CD8-positive, alpha-beta T cell (primary cell): ENCODE results near the gene INCA1. TPM values are rescaled to one million over a fixed set of nuclear protein-coding genes. Genes with fewer than 3 reads are reported as not detected.

ENCODE experiments used
- microRNA-seq: library from miRNA; unstranded; fragments of <30 nt; microRNA quantifications from one replicate; pipeline ENCODE4 v1.2.0, GENCODE V29; 2022; ENCODE audit warnings: borderline microRNAs expressed
- total RNA-seq, 46 experiments: library from RNA in 2 of 46; stranded (reverse) in 2 of 46; gene quantifications; one replicate each; pipeline ENCODE4 v1.2.3 and lab custom pipeline; 2021 to 2026

The INCA1 gene
- total RNA-seq, 2 experiments from 2014 or later, result 0.24 TPM; not detected in 1

Small RNA genes lying within 50 kb of the gene (microRNA-seq; reads per million reads assigned to microRNA genes)
- gene MIR6864 (not detected), gene MIR6865 (not detected)

Other genes starting within 250 kb of the INCA1 start
- gene TM4SF5, start 225.6 kb downstream of the INCA1 start, total RNA-seq, result not detected
- gene VMO1, start 211.2 kb downstream of the INCA1 start, total RNA-seq, result not detected
- under 1 TPM in 1 of 2 experiments, not detected in 1; 0.33 TPM for gene GLTPD2, start 208.6 kb downstream of the INCA1 start, total RNA-seq
- 10 to 100 TPM; 54.9 to 62.6 TPM for gene PSMB6, start 201.4 kb downstream of the INCA1 start, total RNA-seq
- 10 to 100 TPM; 14.3 to 15.7 TPM for gene PLD2, start 190.4 kb downstream of the INCA1 start, total RNA-seq
- 10 to 100 TPM; 85.9 to 86.0 TPM for gene MINK1, start 164.2 kb downstream of the INCA1 start, total RNA-seq
- 10 to 100 TPM; 29.4 to 33.8 TPM for gene C17orf107, start 98.0 kb downstream of the INCA1 start, total RNA-seq
- gene CHRNE, start 94.4 kb downstream of the INCA1 start, total RNA-seq, result 1 to 10 TPM; 5.5 to 6.1 TPM
- gene GP1BA, start 65.2 kb downstream of the INCA1 start, total RNA-seq, result not detected
- 10 to 100 TPM; 15.8 to 16.3 TPM for gene SLC25A11, start 57.5 kb downstream of the INCA1 start, total RNA-seq
- gene RNF167, start 57.3 kb downstream of the INCA1 start, total RNA-seq, result 10 to 100 TPM; 49.3 to 52.2 TPM
- gene PFN1, start 49.0 kb downstream of the INCA1 start, total RNA-seq, result 100 to 1,000 TPM; 321 to 326 TPM
- 10 to 100 TPM; 17.6 to 18.5 TPM for gene ENO3, start 46.4 kb downstream of the INCA1 start, total RNA-seq
- 10 to 100 TPM; 34.5 to 34.7 TPM for gene SPAG7, start 29.7 kb downstream of the INCA1 start, total RNA-seq
- gene CAMTA2, start 9.8 kb downstream of the INCA1 start, total RNA-seq, result 10 to 100 TPM; 40.1 to 42.3 TPM
- 1 to 10 TPM; 7.1 to 7.2 TPM for gene KIF1C, start 428 bp upstream of the INCA1 start, total RNA-seq
- gene SLC52A1, start 37.9 kb upstream of the INCA1 start, total RNA-seq, result not detected
- 1 to 10 TPM; 2.6 to 2.7 TPM for gene ZFP3, start 80.9 kb upstream of the INCA1 start, total RNA-seq
- gene ZNF232, start 114.4 kb upstream of the INCA1 start, total RNA-seq, result 1 to 10 TPM; 5.7 to 6.1 TPM
- under 1 TPM; 0.06 to 0.22 TPM for gene USP6, start 118.5 kb upstream of the INCA1 start, total RNA-seq
- 1 to 10 TPM; 3.2 to 3.3 TPM for gene ZNF594, start 194.3 kb upstream of the INCA1 start, total RNA-seq
- gene SCIMP, start 237.3 kb upstream of the INCA1 start, total RNA-seq, result under 1 TPM; 0.14 to 0.19 TPM